NCI-H524 treated with DMSO at 0.1 percent for 48 hours (cell line): ENCODE results near the gene SHROOM3.
"Not testable (repeated sequence)": the region's sequence is repeated elsewhere in the genome, so short reads cannot be mapped to it uniquely, and the experiment has no call there.

ENCODE experiments used
- DNase-seq: peaks from one replicate; lab custom pipeline; 2025; lab: John Stamatoyannopoulos, UW

Gene SHROOM3

DNA sequence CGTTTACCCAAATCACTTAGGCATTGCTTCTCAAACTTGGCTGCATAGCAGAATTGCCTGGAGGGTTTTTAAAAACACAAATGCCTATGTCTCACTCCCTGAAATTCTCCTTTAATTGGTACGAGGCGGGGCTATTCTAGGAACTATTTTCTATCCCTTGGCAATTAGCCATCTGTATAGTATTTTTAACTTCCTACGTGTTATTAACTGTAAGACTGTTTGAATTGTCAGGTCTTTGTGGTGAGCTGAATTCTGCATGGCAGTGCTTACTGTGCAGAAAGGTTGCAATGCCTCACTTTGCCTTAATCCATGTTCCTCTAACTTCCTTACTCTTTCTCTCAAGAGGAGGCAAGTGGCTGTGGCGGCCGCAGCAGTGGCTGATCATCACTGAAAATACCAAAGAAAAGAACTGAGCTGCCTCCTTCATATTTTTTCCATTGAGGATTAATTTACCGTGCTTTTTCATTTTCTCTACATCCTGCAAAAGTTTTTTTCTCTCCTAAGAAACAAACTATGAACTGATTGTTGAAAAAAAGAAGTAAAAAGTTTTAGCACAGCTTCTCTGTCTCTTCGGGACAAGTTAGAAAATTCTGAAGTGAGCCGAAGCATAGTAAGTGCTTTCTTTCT lies at the start of gene SHROOM3:
Gene SHROOM3, plus strand, starts transcription at position 329 of the 627 bp plus-strand sequence. CDS start 824 bp downstream, outside the sequence.
- no peak for DNase-seq

DNA sequence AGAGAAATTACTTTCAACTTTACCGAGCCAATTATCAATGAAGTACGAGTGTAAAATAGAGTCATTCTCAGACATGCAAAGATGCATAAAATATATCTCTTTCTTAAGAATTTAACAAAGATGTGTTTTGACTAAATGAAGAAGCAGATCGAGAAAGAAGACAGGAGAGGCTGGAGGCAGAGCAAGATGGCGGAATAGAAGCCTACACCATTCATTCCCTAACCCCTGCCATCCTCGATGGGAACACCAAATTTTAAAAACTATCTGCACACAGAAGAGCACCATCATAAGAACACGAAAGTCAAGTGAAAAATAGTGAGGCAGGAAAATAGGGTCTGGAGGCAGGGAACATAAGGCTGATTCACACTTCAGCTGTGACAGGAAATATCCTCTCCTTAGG lies 49.1 kb upstream of the SHROOM3 start:
- no peak for DNase-seq

DNA sequence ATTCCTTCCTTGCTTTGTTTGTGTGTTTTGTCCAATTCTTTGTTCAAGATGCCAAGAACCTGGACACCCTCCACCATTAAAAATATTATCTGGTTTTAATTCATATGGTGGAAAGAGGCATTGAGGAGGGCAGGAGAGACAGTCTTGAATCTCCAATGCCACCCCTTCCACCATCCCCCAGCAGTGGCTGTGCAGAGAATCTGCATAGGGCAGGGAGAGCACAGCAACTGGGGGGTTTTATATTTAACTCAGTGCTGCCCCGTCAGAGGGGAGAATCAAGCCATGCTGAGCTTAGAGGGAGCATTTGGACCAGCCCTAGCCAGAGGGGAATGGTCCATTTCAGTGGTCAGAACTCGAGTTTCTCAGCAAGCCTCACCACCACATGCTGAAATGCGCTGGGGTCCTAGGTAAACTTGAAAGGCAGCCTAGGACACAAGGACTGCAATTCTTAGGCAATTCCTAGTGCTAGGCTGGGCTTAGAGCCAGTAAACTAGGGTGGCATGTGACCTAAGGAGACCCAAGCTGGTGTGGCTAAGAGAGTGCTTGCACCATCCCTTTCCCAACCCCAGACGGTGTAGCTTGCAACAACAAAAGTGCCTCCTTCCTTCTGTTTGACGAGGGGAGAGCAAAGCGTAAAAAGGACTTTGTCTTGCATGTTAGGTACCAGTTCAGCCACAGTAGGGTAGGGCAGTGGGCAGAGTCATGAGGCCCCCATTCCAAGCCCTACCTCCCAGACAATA lies 48.3 kb upstream of the SHROOM3 start:
- DNase-seq: no peak

DNA sequence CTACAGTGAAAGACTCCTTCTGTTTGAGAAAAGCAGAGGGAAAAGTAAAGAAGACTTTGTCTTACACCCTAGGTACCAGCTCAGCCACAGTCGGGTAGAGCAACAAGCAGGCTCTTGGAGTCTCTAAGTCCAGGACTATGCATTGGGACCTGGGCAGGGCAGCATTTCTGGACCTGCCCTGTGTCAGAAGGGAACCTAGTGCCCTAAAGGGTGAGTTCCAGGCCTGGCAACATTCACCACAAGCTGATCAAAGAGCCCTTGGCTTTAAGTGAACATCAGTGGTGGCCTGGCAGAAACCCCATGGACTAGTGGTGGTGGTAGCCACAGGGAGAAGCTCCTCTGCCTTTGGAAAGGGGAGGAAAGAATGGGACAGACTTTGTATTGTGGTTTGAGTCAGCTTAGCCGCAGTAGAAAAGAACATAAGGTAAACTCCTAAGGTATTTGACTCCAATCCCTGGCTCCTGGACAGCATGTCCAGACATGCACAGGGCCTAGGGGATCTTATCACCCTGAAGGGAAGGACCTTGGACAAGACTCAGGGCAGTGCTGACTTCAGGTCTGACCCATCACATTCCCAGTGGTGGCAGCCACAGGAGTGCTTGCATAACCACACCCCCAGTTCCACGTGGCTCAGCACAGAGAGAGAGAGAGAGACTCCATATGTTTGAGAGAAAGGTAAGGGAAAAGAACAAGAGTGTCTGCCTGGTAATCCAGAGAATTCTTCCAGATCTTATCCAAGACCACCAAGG lies 46.7 kb upstream of the SHROOM3 start:
- DNase-seq: no peak

DNA sequence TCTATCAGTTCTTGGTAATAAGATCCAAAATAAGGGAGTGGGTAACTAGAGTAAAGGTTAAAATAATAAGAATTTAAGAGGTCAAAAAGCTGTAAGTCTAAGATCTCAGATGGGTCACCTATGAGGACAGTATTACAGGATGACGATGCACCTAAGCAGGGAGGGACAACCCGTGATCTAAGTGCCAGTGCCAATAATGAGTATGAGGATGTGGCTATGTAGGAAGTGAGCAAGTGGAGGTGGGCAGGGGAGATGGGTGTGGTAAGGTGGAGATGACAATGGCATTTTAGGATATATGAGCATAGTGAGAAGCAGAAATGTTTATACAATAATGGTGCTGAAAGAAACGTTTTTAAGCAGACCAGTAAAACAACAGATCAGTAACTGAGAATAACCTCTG lies 33.4 kb upstream of the SHROOM3 start:
- DNase-seq: no peak

DNA sequence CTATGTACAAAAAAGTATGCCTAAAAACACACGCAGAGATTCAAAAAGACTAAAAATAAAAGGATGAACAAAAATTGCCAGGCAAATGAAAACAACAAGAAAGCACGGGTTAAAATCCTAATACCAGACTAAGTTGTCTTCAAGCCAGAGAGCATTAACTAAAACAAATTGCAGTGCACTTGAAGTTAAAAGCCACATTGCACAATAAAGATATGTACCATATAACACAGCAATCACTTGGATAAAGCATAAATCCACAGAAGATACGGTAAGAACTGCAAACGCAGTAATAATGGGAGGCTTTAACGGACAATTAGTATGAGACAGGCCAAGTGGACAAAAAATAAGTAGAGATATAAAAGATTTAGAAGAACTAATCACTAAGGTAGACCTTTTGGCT lies 28.9 kb upstream of the SHROOM3 start:
- no peak for DNase-seq

DNA sequence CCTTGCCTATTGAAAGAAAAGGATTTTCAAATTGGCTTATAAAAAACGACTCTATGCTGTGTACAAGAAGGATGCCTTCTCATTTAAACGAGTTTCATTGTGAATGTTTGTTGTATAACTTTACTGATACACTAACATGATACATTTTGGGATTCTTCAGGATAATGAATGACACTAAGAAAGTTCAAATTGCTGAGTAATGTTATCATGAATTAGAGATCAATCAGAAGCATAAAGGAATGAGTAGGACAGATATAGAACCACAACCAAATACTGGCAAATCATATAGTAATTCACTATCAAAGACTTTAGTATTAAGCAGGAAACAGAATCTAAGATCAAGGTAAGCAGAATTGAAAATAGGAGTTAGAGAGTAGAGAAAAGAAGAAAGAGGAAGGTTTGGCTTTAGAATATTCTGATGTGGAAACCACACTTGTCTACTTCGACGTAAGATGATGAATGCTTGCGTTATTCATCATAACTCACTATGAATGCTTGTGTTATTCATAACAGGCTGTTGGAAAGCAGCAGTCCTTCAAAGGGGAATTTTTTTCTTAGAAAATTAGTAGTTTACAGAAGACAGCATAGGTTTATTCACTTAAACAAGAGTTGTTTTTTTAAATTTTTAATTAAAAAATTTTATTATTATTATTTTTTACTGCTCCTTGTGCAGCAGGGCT lies 27.4 kb upstream of the SHROOM3 start:
- DNase-seq: no peak

DNA sequence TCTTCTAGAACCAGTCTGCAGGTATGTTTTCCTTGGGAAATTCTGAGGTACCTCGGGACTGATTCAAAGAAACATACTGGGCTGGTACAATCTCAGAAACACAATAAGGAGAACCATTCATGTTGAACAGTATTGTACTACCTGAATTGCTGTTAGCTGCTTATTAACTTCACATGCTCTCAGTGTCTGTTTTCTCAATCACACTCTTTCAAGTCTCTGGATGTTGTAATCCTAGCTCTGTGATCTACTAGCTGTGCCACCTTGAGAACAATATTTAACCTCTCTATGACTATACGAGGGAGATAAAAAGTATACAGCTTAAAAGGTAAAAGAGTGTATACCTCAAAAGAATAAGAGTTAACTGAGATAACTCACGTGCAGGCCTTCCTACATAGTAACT lies 24.4 kb upstream of the SHROOM3 start:
- no peak for DNase-seq

DNA sequence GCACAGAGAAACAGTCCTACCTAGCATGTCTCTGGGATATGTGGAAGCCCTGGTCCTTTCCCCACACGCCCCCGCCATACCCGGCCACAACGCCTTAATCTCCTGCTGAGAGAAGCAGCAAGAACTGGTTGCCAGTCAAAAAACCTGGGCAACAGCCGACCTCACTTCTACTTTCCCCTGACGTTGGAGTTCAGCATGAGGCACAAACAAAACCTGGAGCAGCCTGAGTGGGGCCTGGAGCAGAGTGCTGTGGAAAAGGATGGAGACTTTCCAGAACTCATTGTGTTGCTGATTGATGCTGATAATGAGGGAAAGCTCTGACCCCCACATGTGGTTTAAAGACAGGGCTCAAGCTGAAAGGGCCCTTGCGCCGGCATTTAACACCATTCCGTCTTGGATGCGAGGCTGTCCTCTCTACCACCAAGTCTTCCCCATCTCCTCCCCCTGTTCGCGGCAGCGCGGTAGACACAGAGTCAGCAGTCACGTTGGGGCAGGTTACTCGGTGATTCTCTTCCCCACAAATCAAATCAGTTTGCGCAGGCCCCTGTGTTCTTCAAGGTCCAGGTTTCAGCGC lies 14.8 kb upstream of the SHROOM3 start:
- DNase-seq: no peak

DNA sequence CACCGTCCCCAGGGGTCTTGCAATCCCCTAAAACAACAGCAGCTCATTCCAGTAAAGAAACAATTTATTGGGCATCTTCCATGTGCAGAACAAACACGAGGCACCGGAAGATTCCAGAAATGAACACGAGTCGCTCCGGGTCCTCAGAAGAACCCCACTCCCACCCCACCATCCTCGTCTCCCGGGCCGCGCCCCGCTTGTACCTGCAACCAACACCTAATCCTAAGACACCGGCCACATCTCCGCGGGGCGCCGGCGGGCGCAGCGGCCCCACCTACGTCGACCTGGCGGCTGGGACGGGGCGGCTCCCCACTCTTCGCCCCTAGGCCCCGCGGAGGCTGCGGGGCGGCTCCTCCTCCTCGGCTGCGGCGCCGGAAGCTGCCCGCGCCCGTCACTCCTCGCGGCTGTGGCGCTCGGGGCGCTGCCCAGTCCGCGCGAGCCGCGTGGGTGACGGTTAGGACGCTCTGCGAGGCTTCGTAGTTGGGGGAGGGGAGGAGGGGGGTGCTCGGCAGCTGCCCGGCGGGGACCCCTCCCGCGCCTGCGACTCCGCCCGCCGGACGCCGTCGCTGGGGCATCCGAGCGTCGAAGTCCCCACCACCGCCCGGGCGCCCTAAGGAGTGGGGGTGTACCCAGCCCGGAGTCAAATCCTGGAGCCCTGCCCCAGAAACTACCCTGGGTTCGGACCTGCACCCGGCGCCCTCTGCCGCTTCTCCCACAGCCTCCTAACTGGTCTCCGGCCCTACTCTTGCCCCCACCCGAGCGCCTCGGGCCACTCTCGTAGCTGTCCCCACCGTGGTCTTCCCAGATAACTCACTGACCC lies 14.1 kb upstream of the SHROOM3 start, which contains the start of gene CCDC158:
Gene CCDC158, minus strand, starts transcription at position 380 of the 820 bp plus-strand sequence. CDS start 17,934 bp downstream, outside the sequence.
- no peak for DNase-seq

DNA sequence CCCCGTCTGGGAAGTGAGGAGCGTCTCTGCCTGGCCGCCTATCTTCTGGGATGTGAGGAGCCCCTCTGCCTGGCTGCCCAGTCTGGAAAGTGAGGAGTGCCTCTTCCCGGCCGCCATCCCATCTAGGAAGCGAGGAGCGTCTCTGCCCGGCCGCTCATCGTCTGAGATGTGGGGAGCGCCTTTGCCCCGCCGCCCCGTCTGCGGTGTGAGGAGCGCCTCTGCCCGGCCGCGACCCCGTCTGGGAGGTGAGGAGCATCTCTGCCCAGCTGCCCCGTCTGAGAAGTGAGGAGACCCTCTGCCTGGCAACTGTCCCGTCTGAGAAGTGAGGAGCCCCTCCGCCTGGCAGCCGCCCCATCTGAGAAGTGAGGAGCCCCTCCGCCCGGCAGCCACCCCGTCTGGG lies 11.9 kb upstream of the SHROOM3 start:
- not testable (repeated sequence) for DNase-seq

DNA sequence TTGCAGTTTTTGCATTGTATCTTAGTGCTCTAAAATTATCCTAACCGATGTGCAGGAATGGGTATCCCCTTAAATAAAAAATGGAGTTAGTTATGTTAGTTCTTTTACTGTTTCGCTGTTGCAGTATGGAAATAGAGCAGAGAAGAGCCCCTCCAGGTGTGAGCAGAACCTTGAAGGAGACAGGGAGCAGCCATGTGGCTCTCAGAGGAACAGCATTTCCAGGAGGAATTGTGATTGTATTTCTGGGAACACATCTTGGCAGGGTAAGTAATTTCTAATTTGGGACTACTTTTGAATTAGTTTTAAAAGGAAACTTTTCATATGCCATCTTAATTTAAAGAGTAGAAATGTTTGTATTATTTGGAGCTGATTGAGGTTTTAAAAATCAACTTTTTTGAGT lies 8.8 kb upstream of the SHROOM3 start:
- DNase-seq: no peak

DNA sequence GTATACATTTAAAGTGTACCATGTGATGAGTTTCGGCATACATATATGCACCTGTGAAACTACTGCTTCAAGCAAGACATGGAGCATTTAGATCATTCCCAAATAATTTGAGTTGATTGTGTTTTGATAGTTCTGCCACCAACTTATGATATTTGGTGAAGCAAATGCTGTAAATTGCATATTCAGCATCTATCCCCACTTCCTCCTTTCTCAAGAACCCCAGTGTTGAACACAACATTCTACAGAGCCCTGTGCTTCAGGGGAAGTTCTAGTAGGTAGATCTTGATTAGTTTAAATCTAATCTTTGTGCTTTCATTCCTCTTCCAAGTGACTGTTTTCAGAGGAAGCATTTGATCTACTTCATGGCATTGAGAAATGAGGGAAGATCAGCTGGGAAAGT lies 5.4 kb upstream of the SHROOM3 start:
- DNase-seq: no peak

DNA sequence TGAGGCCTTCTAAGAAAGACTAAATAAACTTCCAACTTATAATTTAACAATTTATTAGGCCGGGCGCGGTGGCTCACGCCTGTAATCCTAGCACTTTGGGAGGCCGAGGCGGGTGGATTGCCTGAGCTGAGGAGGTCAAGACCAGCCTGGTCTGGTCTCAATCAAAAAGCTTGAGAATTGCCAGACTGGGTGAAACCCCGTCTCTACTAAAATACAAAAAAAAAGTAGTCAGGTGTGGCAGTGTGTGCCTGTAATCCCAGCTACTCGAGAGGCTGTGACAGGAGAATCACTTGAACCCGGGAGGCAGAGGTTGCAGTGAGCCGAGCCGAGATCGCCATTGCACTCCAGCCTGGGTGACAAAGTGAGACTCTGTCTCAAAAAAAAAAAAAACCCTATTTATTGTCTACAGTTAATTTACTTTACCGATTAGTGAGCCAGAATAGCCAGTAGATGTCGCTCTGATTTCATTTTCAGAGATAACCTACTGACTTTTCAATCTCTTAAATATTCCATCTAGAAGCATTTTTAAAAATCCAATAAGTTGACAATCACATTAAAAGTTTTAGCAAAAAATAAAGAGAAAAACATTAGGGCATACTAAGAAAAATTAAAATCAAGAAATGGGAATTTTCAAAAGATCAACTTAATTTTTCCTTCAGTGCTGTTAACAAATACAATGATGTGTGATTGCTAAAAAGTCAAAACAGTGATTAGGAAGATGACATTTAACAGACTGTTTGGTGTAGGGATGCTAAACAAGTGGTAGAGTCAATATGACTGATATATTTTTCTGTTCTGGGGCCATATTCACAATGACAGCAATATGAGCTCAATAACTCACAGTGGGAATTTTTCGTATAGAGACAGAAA lies 4.3 kb upstream of the SHROOM3 start:
- no peak for DNase-seq

DNA sequence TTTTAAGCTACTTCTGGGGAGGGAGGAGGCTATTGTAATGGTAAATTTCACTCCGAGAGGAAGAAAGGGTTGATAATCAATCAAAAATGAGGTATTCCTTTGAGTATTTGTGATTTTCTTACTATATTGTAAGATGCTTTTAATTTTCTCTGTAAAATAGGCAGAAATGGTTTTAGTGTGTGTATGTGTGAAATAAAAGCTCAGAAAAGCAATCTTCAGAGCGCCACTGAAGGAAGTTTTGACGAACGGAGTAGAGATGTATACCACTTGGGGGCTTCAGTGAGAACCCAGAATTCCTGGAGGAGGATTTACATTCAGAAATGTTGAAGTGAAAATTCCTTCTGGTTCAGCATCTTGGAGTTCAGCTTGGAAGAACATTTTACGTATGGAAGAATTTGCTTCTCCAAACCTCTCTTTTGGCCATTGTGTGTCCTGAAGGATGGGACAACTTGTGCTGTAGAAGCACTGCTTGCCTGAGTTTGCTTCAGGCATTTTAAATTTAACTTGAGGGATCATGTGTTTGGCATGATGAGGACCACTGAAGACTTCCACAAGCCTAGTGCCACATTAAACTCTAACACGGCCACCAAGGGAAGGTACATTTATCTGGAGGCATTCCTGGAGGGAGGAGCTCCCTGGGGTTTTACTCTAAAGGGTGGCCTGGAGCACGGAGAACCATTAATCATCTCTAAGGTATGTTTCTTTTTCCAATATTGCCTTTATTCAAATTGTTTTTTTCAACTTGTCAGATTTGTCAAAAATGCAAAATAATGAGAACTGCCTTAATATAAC lies 695 bp downstream of the SHROOM3 start:
- no peak for DNase-seq

DNA sequence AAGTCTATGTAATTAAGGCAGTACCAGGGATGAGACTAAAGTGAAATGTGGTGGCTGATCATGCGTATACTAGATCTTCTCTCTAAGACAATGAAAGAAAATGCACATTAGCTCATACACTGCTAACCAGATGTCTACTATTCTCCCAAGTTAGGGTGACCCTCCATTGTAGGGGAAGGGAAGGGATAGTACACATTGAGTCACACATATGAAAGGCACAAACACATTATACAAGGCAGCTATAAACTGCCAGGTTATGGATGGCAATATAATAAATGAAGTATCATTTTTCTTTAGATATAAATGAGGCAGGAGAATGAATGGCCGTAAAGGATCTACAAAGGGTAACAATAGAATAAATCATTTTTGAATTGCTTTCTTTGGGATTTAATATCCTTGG lies 4.5 kb downstream of the SHROOM3 start:
- no peak for DNase-seq

DNA sequence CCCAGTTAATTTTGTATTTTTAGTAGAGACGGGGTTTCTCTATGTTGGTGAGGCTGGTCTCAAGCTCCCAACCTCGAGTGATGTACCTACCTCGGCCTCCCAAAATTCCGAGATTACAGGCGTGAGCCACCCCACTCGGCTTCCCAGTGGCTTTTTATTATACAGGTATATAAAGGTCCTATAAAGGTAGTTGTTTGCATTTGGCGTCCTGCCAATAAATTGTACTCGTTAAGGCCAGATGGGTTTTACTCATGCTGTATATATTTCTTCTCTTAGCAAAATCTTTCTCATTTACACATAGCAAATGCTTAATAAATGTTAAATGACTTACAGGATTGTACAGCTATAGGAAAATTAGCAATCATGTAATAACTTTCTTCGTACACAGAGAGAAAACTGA lies 6.9 kb downstream of the SHROOM3 start:
- DNase-seq: no peak

DNA sequence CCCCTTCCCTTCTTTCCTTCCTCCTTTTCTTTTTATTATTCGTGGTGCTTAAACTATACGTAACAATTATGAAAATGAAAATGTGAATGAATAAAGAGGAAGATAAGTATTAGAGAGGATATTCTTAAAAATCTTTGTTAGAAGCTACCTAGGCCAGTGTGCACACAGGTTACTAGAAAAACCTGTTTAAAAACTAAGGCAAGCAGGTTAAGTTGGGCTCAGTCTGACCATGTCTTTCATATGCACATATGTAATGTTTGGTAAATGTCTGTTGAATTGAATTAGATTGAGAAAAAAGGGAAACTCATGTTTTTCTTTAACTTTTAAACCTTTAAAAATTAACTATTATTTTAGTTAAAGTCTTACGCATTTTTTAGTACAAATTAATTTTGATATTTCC lies 7.8 kb downstream of the SHROOM3 start:
- DNase-seq: no peak

DNA sequence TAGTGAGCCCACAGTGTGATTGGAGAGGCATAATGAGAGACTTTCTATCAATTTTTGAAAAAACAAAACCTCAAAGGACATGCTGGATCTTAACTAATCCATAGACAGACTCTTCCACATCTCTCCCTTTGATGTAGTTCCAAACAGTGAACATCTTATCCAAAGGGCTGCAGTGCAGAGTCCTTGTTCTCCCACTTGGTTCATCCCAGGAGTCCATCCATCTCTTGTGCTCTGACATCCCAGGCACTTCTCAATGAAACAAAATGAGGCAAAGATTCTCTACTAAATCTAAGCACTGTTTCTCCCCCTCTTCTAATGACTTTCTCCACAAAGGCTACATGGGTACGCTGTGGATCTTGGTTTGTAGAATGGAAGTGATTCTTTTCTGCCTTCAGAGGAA lies 8.3 kb downstream of the SHROOM3 start:
- no peak for DNase-seq
